CD14-positive monocyte (primary cell): ENCODE data around the gene SH3RF1. TPM values are rescaled to one million over a fixed set of nuclear protein-coding genes. Genes with fewer than 3 reads are reported as not detected.
A peak's percentile ranks its signal among the peaks of the same experiment; 100 is the strongest.

Source experiments
- DNase-seq, 3 donors: peaks; one replicate each; pipeline ENCODE4 v3.0.0-alpha.2; 2011 to 2022
- H2AFZ ChIP-seq: 2 replicates; pipeline ENCODE4 v1.6.0; 2012; ENCODE audit warnings: mild to moderate bottlenecking, low read depth, low read length, inconsistent platforms; ENCODE audit not compliant: insufficient read depth, poor library complexity, severe bottlenecking
- H3K27ac ChIP-seq, 2 donors: 1 replicate in 1 of 2; 2 replicates in 1 of 2; pipeline ENCODE4 v1.5.1; 2012 to 2013; ENCODE audit warnings: low read length in 2 of 2, control low read depth in 1 of 2, inconsistent platforms in 1 of 2, low read depth in 1 of 2, mild to moderate bottlenecking in 1 of 2
- H3K27me3 ChIP-seq, 2 donors: one replicate each; pipeline versions ENCODE4 v1.6.0 to v1.6.1; 2011 to 2013; ENCODE audit warnings: low read length in 2 of 2; ENCODE audit not compliant: control insufficient read depth in 2 of 2, insufficient read depth in 2 of 2
- H3K36me3 ChIP-seq, 2 donors: replicated peaks in 1 of 2; 1 replicate in 1 of 2; 2 replicates in 1 of 2; pipeline versions ENCODE4 v1.5.1 to v1.6.1; 2012 to 2013; ENCODE audit warnings: low read length in 2 of 2, control low read depth in 1 of 2, inconsistent platforms in 1 of 2, mild to moderate bottlenecking in 1 of 2; ENCODE audit not compliant: insufficient read depth in 2 of 2, control insufficient read depth in 1 of 2
- H3K4me1 ChIP-seq, 2 donors: 1 replicate in 1 of 2; 2 replicates in 1 of 2; pipeline versions ENCODE4 v1.5.1 to v1.6.1; 2012 to 2013; ENCODE audit warnings: low read length in 2 of 2, control low read depth in 1 of 2, inconsistent platforms in 1 of 2, mild to moderate bottlenecking in 1 of 2, moderate library complexity in 1 of 2; ENCODE audit not compliant: insufficient read depth in 2 of 2, control insufficient read depth in 1 of 2
- H3K4me2 ChIP-seq: replicated peaks from 2 replicates; pipeline ENCODE3; 2012; ENCODE audit warnings: low read length, moderate library complexity, mild to moderate bottlenecking; ENCODE audit not compliant: poor library complexity, severe bottlenecking; ENCODE audit errors: extremely low read depth
- H3K4me3 ChIP-seq, 3 experiments: fragments of 200-600 bp in 1 of 3; sonication (generic) in 1 of 3; replicated peaks in 1 of 3; 1 replicate in 2 of 3; 2 replicates in 1 of 3; pipeline ENCODE4 v1.5.1; 2011 to 2013; ENCODE audit warnings: low read length in 3 of 3, mild to moderate bottlenecking in 3 of 3, control low read depth in 2 of 3, low read depth in 2 of 3, inconsistent platforms in 1 of 3, moderate library complexity in 1 of 3
- H3K79me2 ChIP-seq: 2 replicates; pipeline ENCODE4 v1.6.0; 2012; ENCODE audit warnings: mild to moderate bottlenecking, control low read depth, inconsistent platforms, low read length, moderate library complexity; ENCODE audit not compliant: insufficient read depth
- H3K9ac ChIP-seq: 2 replicates; pipeline ENCODE4 v1.6.0; 2017; ENCODE audit warnings: low read length, mild to moderate bottlenecking; ENCODE audit not compliant: insufficient read depth, poor library complexity, severe bottlenecking
- H3K9me3 ChIP-seq, 2 donors: replicated peaks in 1 of 2; 1 replicate in 1 of 2; 2 replicates in 1 of 2; pipeline versions ENCODE4 v1.5.1 to v1.6.1; 2012 to 2013; ENCODE audit warnings: low read length in 2 of 2, control low read depth in 1 of 2; ENCODE audit not compliant: control insufficient read depth in 1 of 2, insufficient read depth in 1 of 2
- H4K20me1 ChIP-seq: 2 replicates; pipeline ENCODE4 v1.6.0; 2012; ENCODE audit warnings: mild to moderate bottlenecking, low read length, control low read depth, moderate library complexity; ENCODE audit not compliant: insufficient read depth
- H3K27ac Mint-ChIP-seq, 7 donors: one replicate each; pipeline ENCODE4 v1.8.0; 2020; ENCODE audit warnings: mild to moderate bottlenecking in 7 of 7, mixed read lengths in 7 of 7, moderate library complexity in 6 of 7, inconsistent platforms in 2 of 7
- H3K27me3 Mint-ChIP-seq, 3 donors: one replicate each; pipeline ENCODE4 v1.8.0; 2021 to 2022; ENCODE audit warnings: low read depth in 3 of 3, mild to moderate bottlenecking in 3 of 3, mixed read lengths in 3 of 3, moderate library complexity in 3 of 3, inconsistent platforms in 1 of 3
- H3K36me3 Mint-ChIP-seq, 2 donors: one replicate each; pipeline ENCODE4 v1.8.0; 2020; ENCODE audit warnings: mixed read lengths in 2 of 2, inconsistent platforms in 1 of 2, mild to moderate bottlenecking in 1 of 2
- H3K4me1 Mint-ChIP-seq: one replicate; pipeline ENCODE4 v1.8.0; 2020; ENCODE audit warnings: mild to moderate bottlenecking, mixed read lengths
- H3K4me3 Mint-ChIP-seq, 2 donors: one replicate each; pipeline ENCODE4 v1.8.0; 2020; ENCODE audit warnings: mild to moderate bottlenecking in 2 of 2, mixed read lengths in 2 of 2, moderate library complexity in 1 of 2
- H3K9me3 Mint-ChIP-seq, 7 donors: one replicate each; pipeline ENCODE4 v1.8.0; 2020 to 2022; ENCODE audit warnings: mixed read lengths in 7 of 7, mild to moderate bottlenecking in 6 of 7, moderate library complexity in 6 of 7, inconsistent platforms in 2 of 7
- CTCF ChIP-seq: fragments of 200-600 bp; IDR thresholded peaks from one replicate; pipeline ENCODE4 v1.8.0; 2022; ENCODE audit warnings: antibody characterized with exemption, mild to moderate bottlenecking
- WGBS: methylation state at CpG from one replicate; pipeline ENCODE4 v1.1.5; 2013; ENCODE audit warnings: missing lambda C conversion rate; ENCODE audit not compliant: insufficient coverage; 5-methylcytosine and 5-hydroxymethylcytosine counted together
- intact Hi-C, 2 donors: fragments of 100-400 bp; cut with micrococcal nuclease; formaldehyde crosslinking; loops; one replicate each; pipeline versions ENCODE4 v1.15.0 to v1.15.1; 2023
- polyA plus RNA-seq, 3 donors: library from polyadenylated mRNA; depleted of rRNA in 1 of 3; unstranded in 2 of 3; stranded (reverse) in 1 of 3; fragments of 300-500 nt in 2 of 3; fragments of >200 nt in 1 of 3; fragmentation: Illumina TruSeq in 2 of 3; gene quantifications; 1 replicate in 2 of 3; 2 replicates in 1 of 3; pipeline ENCODE4 v1.2.3, GENCODE V29; 2012 to 2021

The SH3RF1 gene
- polyA plus RNA-seq, 3 donors: 3.1 to 4.7 (median 4.4) TPM

DNA sequence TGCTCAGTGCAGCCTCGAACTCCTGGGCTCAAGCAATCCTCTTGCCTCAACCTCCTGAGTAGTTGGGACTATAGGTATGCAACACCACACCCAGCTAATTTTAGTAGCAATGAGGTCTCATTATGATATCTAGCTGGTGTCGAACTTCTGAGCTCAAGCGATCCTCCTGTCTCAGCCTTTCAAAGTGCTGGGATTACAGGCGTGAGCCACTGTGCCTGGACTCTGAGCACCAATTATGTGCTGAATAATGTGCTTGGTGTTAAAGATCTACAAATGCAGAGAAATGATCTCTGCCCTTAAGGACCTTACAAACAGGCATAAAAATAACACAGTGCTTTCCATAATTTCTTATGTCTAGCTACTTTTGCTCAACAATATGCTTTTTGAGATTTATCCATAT lies 131.7 kb downstream of the SH3RF1 start:
- Histone ChIP-seq H3K79me2 (no peaks in the 10 kb centered on the region), H4K20me1 (no peaks in the 10 kb centered on the region), H3K36me3 (peaks cover 23 to 26% of the 10 kb centered on the region in 2 donors), H3K27ac (no peak overlapping the region), H3K9me3 (no peaks in the 10 kb centered on the region), H3K27me3 (no peaks in the 10 kb centered on the region), H3K4me3 (no peak overlapping the region), H2AFZ (no peak overlapping the region), H3K4me1 (no peaks in the 10 kb centered on the region), H3K9ac (no peak overlapping the region), H3K4me2 (no peak overlapping the region)
- WGBS: no CpG with 5 or more reads among the region's 4 CpGs
- Mint-ChIP-seq H3K36me3 (peaks cover 28 to 33% of the 10 kb centered on the region in 2 donors), H3K27me3 (no peaks in the 10 kb centered on the region), H3K4me1 (no peaks in the 10 kb centered on the region), H3K9me3 (no peaks in the 10 kb centered on the region), H3K27ac (peak overlapping the region in 1 of 7 donors; percentile 65), H3K4me3 (no peak overlapping the region)
- intact Hi-C loops: no loop called here
- no peak for TF ChIP-seq CTCF
- no peak for DNase-seq

- Histone ChIP-seq H3K9ac (no peak overlapping the region), H3K27ac (no peak overlapping the region), H3K4me2 (no peak overlapping the region), H3K27me3 (no peaks in the 10 kb centered on the region), H4K20me1 (no peaks in the 10 kb centered on the region), H3K9me3 (no peaks in the 10 kb centered on the region), H2AFZ (no peak overlapping the region), H3K79me2 (no peaks in the 10 kb centered on the region), H3K4me1 (no peaks in the 10 kb centered on the region), H3K4me3 (no peak overlapping the region), H3K36me3 (peaks cover 27 to 39% of the 10 kb centered on the region in 2 donors)
- Mint-ChIP-seq H3K27ac (no peak overlapping the region), H3K36me3 (peaks cover 33 to 34% of the 10 kb centered on the region in 2 donors), H3K4me1 (no peaks in the 10 kb centered on the region), H3K27me3 (no peaks in the 10 kb centered on the region), H3K9me3 (no peaks in the 10 kb centered on the region), H3K4me3 (no peak overlapping the region)
- DNase-seq: no peak
- WGBS: 100% methylated on average over 1 of the region's 2 CpGs
- intact Hi-C loops: no loop called here
- TF ChIP-seq CTCF: no peak
These were observed 133.2 kb downstream of the SH3RF1 start for GRCh38 chr4:169137558-169137920.
